ENCODE data around the gene VCAN.

- TF ChIP-seq, protein P1, sequence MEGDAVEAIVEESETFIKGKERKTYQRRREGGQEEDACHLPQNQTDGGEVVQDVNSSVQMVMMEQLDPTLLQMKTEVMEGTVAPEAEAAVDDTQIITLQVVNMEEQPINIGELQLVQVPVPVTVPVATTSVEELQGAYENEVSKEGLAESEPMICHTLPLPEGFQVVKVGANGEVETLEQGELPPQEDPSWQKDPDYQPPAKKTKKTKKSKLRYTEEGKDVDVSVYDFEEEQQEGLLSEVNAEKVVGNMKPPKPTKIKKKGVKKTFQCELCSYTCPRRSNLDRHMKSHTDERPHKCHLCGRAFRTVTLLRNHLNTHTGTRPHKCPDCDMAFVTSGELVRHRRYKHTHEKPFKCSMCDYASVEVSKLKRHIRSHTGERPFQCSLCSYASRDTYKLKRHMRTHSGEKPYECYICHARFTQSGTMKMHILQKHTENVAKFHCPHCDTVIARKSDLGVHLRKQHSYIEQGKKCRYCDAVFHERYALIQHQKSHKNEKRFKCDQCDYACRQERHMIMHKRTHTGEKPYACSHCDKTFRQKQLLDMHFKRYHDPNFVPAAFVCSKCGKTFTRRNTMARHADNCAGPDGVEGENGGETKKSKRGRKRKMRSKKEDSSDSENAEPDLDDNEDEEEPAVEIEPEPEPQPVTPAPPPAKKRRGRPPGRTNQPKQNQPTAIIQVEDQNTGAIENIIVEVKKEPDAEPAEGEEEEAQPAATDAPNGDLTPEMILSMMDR (conservative IDR thresholded peaks at IDR 0.05 in 1 of 2, IDR thresholded peaks at IDR 0.05 in 1 of 2; ENCODE audit: extremely low read depth in 1 of 2, insufficient read depth in 1 of 2, low read depth in 1 of 2, low read length in 2 of 2), result no peak
- TF ChIP-seq EZH2 (IDR thresholded peaks at IDR 0.05; ENCODE audit: borderline replicate concordance, low read length), result no peak
Observed at GRCh38 chr5:83555263-83555662, 83.7 kb downstream of the VCAN start.
